Neural progenitor cell (in vitro differentiated cells): ENCODE measurements around the gene PCSK6. TPM values are rescaled to one million over a fixed set of nuclear protein-coding genes. Genes with fewer than 3 reads are reported as not detected.

ENCODE experiments used
- DNase-seq: peaks from one replicate; pipeline ENCODE4 v3.0.0-alpha.2; 2016; ENCODE audit warnings: low spot score
- H2AFZ ChIP-seq: fragments of 200-600 bp; sonication (generic); replicated peaks from 2 replicates; pipeline ENCODE4 v1.6.1; 2016; ENCODE audit warnings: antibody characterized with exemption
- H3F3A ChIP-seq: fragments of 200-600 bp; sonication (generic); 2 replicates; pipeline ENCODE4 v1.6.1; 2016; ENCODE audit warnings: antibody characterized with exemption, low read depth
- H3K27ac ChIP-seq: fragments of 200-600 bp; sonication (generic); 2 replicates; pipeline ENCODE4 v1.5.1; 2016; ENCODE audit warnings: mild to moderate bottlenecking
- H3K27me3 ChIP-seq: fragments of 200-600 bp; sonication (generic); 2 replicates; pipeline ENCODE4 v1.6.1; 2016; ENCODE audit warnings: mild to moderate bottlenecking, moderate library complexity
- H3K36me3 ChIP-seq: fragments of 200-600 bp; sonication (generic); 2 replicates; pipeline ENCODE4 v1.5.1; 2016
- H3K4me1 ChIP-seq: fragments of 200-600 bp; sonication (generic); 2 replicates; pipeline ENCODE4 v1.6.1; 2016; ENCODE audit warnings: mixed run types
- H3K4me2 ChIP-seq: fragments of 200-600 bp; sonication (generic); 2 replicates; pipeline ENCODE4 v1.6.1; 2016
- H3K4me3 ChIP-seq: fragments of 200-600 bp; sonication (generic); 2 replicates; pipeline ENCODE4 v1.5.1; 2016
- H3K79me2 ChIP-seq: fragments of 200-600 bp; sonication (generic); 2 replicates; pipeline ENCODE4 v1.6.1; 2016; ENCODE audit warnings: low read depth
- H3K9ac ChIP-seq: fragments of 200-600 bp; sonication (generic); 2 replicates; pipeline ENCODE4 v1.6.1; 2016
- H3K9me3 ChIP-seq: fragments of 200-600 bp; sonication (generic); 2 replicates; pipeline ENCODE4 v1.5.1; 2016; ENCODE audit warnings: low read depth
- H4K20me1 ChIP-seq: fragments of 200-600 bp; sonication (generic); 2 replicates; pipeline ENCODE4 v1.6.1; 2016; ENCODE audit warnings: low read depth
- H3K27ac Mint-ChIP-seq: 3 replicates; pipeline ENCODE4 v1.8.0; 2021; ENCODE audit warnings: mixed read lengths
- H3K27me3 Mint-ChIP-seq: 2 replicates; pipeline ENCODE4 v1.8.0; 2022; ENCODE audit warnings: low read depth, mild to moderate bottlenecking, inconsistent platforms, moderate library complexity, mixed read lengths; ENCODE audit not compliant: insufficient read depth
- H3K36me3 Mint-ChIP-seq: 3 replicates; pipeline ENCODE4 v1.8.0; 2021; ENCODE audit warnings: mixed read lengths
- H3K4me1 Mint-ChIP-seq: 3 replicates; pipeline ENCODE4 v1.8.0; 2021; ENCODE audit warnings: mixed read lengths
- H3K4me3 Mint-ChIP-seq: 3 replicates; pipeline ENCODE4 v1.8.0; 2021; ENCODE audit warnings: mild to moderate bottlenecking, moderate library complexity, mixed read lengths
- H3K9me3 Mint-ChIP-seq: 3 replicates; pipeline ENCODE4 v1.8.0; 2020; ENCODE audit warnings: mixed read lengths
- CTCF ChIP-seq: fragments of 200-600 bp; sonication (generic); IDR thresholded peaks from 2 replicates; pipeline ENCODE4 v1.5.1; 2017; ENCODE audit warnings: antibody characterized with exemption, mild to moderate bottlenecking
- EZH2 ChIP-seq: fragments of 200-600 bp; sonication (generic); IDR thresholded peaks from 2 replicates; pipeline ENCODE4 v1.6.1; 2017; ENCODE audit warnings: antibody characterized with exemption, mild to moderate bottlenecking, moderate library complexity
- EZH2phosphoT487 ChIP-seq: fragments of 200-600 bp; sonication (generic); IDR thresholded peaks from 2 replicates; pipeline ENCODE4 v1.6.1; 2017; ENCODE audit warnings: antibody characterized with exemption
- total RNA-seq: library from RNA; depleted of rRNA; stranded (reverse); fragments of >200 nt; gene quantifications from 2 replicates; pipeline ENCODE4 v1.2.3, GENCODE V29; 2015; ENCODE audit warnings: low replicate concordance

The PCSK6 gene
- total RNA-seq, 1 donor from 2014 or later, result 1.9 TPM

- no peak for DNase-seq
- Histone ChIP-seq H2AFZ (no peak overlapping the region), H3K27me3 (no peaks in the 10 kb centered on the region), H3K4me3 (no peak overlapping the region), H3K36me3 (no peaks in the 10 kb centered on the region), H3K79me2 (no peaks in the 10 kb centered on the region), H3F3A (no peaks in the 10 kb centered on the region), H3K9ac (no peak overlapping the region), H3K27ac (no peak overlapping the region), H3K9me3 (no peaks in the 10 kb centered on the region), H4K20me1 (no peaks in the 10 kb centered on the region), H3K4me2 (peak overlapping the region; percentile 15), H3K4me1 (peaks cover 14% of the 10 kb centered on the region)
- H3K27me3 Mint-ChIP-seq, result peaks cover 5% of the 10 kb centered on the region
- H3K36me3 Mint-ChIP-seq, result no peaks in the 10 kb centered on the region
- peaks cover 54% of the 10 kb centered on the region for H3K4me1 Mint-ChIP-seq
- TF ChIP-seq EZH2, result no peak
- TF ChIP-seq CTCF, result no peak
- no peak for TF ChIP-seq EZH2phosphoT487
- H3K27ac Mint-ChIP-seq, result no peak overlapping the region
- H3K9me3 Mint-ChIP-seq, result peaks cover 1% of the 10 kb centered on the region
- H3K4me3 Mint-ChIP-seq, result no peak overlapping the region
These were observed 38.2 kb downstream of the PCSK6 start for GRCh38 chr15:101451266-101451799.

GRCh38 chr15:101450403-101451265 lies 38.9 kb downstream of the PCSK6 start:
- H3K9me3 Mint-ChIP-seq, result peaks cover 2% of the 10 kb centered on the region
- Histone ChIP-seq H2AFZ (no peak overlapping the region), H3K4me2 (peak overlapping the region; percentile 15), H3K79me2 (no peaks in the 10 kb centered on the region), H3K4me1 (peaks cover 14% of the 10 kb centered on the region), H3K27me3 (no peaks in the 10 kb centered on the region), H3K4me3 (no peak overlapping the region), H3F3A (no peaks in the 10 kb centered on the region), H3K9me3 (no peaks in the 10 kb centered on the region), H3K27ac (no peak overlapping the region), H3K36me3 (no peaks in the 10 kb centered on the region), H4K20me1 (no peaks in the 10 kb centered on the region), H3K9ac (no peak overlapping the region)
- H3K36me3 Mint-ChIP-seq, result no peaks in the 10 kb centered on the region
- H3K27me3 Mint-ChIP-seq, result peaks cover 5% of the 10 kb centered on the region
- H3K4me3 Mint-ChIP-seq, result peak overlapping the region; percentile 55
- H3K27ac Mint-ChIP-seq, result peak overlapping the region; percentile 53
- no peak for DNase-seq
- H3K4me1 Mint-ChIP-seq, result peaks cover 52% of the 10 kb centered on the region
- TF ChIP-seq CTCF (no peak), EZH2phosphoT487 (no peak), EZH2 (no peak)

GRCh38 chr15:101449471-101450402 lies 39.8 kb downstream of the PCSK6 start:
- H3K27ac Mint-ChIP-seq, result peak overlapping the region; percentile 53
- TF ChIP-seq EZH2 (no peak), EZH2phosphoT487 (no peak), CTCF (no peak)
- H3K4me1 Mint-ChIP-seq, result peaks cover 44% of the 10 kb centered on the region
- H3K4me1 ChIP-seq, result peaks cover 14% of the 10 kb centered on the region
- H3K9me3 ChIP-seq, result no peaks in the 10 kb centered on the region
- no peak overlapping the region for H3K4me3 ChIP-seq
- H3K4me2 ChIP-seq, result no peak overlapping the region
- no peak overlapping the region for H3K27ac ChIP-seq
- H3K27me3 Mint-ChIP-seq, result peaks cover 8% of the 10 kb centered on the region
- H3F3A ChIP-seq, result no peaks in the 10 kb centered on the region
- H4K20me1 ChIP-seq, result no peaks in the 10 kb centered on the region
- no peak overlapping the region for H3K9ac ChIP-seq
- H2AFZ ChIP-seq, result no peak overlapping the region
- no peaks in the 10 kb centered on the region for H3K27me3 ChIP-seq
- H3K79me2 ChIP-seq, result no peaks in the 10 kb centered on the region
- peaks cover 2% of the 10 kb centered on the region for H3K9me3 Mint-ChIP-seq
- no peak for DNase-seq
- peak overlapping the region; percentile 55 for H3K4me3 Mint-ChIP-seq
- no peaks in the 10 kb centered on the region for H3K36me3 ChIP-seq
- H3K36me3 Mint-ChIP-seq, result no peaks in the 10 kb centered on the region
